CD4-positive, alpha-beta T cell (primary cell): ENCODE results near the gene THRB. TPM values are rescaled to one million over a fixed set of nuclear protein-coding genes. Genes with fewer than 3 reads are reported as not detected.

Experiments used
- ATAC-seq: fragments of 200-7000 bp; cut with Tn5 transposase; one replicate; pipeline ENCODE4 v1.10.0; 2022; ENCODE audit warnings: mild to moderate bottlenecking; ENCODE audit not compliant: poor library complexity
- CTCF ChIA-PET: fragments of 350-600 bp; sonication (Branson Sonifier 250); formaldehyde crosslinking; loops from one replicate; lab custom pipeline; 2021; ENCODE audit warnings: antibody characterized with exemption, inconsistent platforms; lab: Charles Lee
- POLR2A ChIA-PET: fragments of 350-600 bp; sonication (Branson Sonifier 250); formaldehyde crosslinking; loops from one replicate; lab custom pipeline; 2021; ENCODE audit warnings: antibody characterized with exemption, inconsistent platforms; lab: Charles Lee
- DNase-seq, 14 experiments: peaks; one replicate each; pipeline ENCODE4 v3.0.0-alpha.2; 2013 to 2020; ENCODE audit warnings: mixed read lengths in 2 of 14
- H3K27ac ChIP-seq, 2 donors: one replicate each; pipeline versions ENCODE4 v1.5.1 to v1.7.0; 2013; ENCODE audit warnings: low read length in 2 of 2, low read depth in 1 of 2, mild to moderate bottlenecking in 1 of 2
- H3K27me3 ChIP-seq, 2 experiments: 1 replicate in 1 of 2; 2 replicates in 1 of 2; pipeline versions ENCODE4 v1.6.1 to v1.7.0; 2013; ENCODE audit warnings: low read length in 2 of 2, control low read depth in 1 of 2, mild to moderate bottlenecking in 1 of 2, moderate library complexity in 1 of 2; ENCODE audit not compliant: insufficient read depth in 2 of 2, control insufficient read depth in 1 of 2
- H3K36me3 ChIP-seq: one replicate; pipeline ENCODE4 v1.6.1; 2013; ENCODE audit warnings: low read length, control low read depth; ENCODE audit not compliant: insufficient read depth
- H3K4me1 ChIP-seq: one replicate; pipeline ENCODE4 v1.6.1; 2013; ENCODE audit warnings: low read length, control low read depth; ENCODE audit not compliant: insufficient read depth
- H3K4me3 ChIP-seq: one replicate; pipeline ENCODE4 v1.5.1; 2013; ENCODE audit warnings: mild to moderate bottlenecking, low read length, moderate library complexity
- H3K9me3 ChIP-seq, 2 experiments: 1 replicate in 1 of 2; 2 replicates in 1 of 2; pipeline versions ENCODE4 v1.6.1 to v1.7.0; 2013; ENCODE audit warnings: low read length in 2 of 2, mild to moderate bottlenecking in 2 of 2, control low read depth in 1 of 2, moderate library complexity in 1 of 2; ENCODE audit not compliant: control insufficient read depth in 1 of 2, insufficient read depth in 1 of 2
- H3K27ac Mint-ChIP-seq: one replicate; pipeline ENCODE4 v1.8.0; 2020; ENCODE audit warnings: mixed read lengths
- H3K27me3 Mint-ChIP-seq: one replicate; pipeline ENCODE4 v1.8.0; 2021; ENCODE audit warnings: mixed read lengths
- H3K36me3 Mint-ChIP-seq: one replicate; pipeline ENCODE4 v1.8.0; 2021; ENCODE audit warnings: low read depth, mixed read lengths
- H3K4me1 Mint-ChIP-seq: one replicate; pipeline ENCODE4 v1.8.0; 2021; ENCODE audit warnings: low read depth, mixed read lengths
- H3K4me3 Mint-ChIP-seq: one replicate; pipeline ENCODE4 v1.8.0; 2020; ENCODE audit warnings: mild to moderate bottlenecking, mixed read lengths
- H3K9me3 Mint-ChIP-seq: one replicate; pipeline ENCODE4 v1.8.0; 2020; ENCODE audit warnings: mixed read lengths
- intact Hi-C, 2 experiments: fragments of 100-400 bp; cut with DNase I in 1 of 2; cut with micrococcal nuclease in 1 of 2; formaldehyde crosslinking; loops; one replicate each; pipeline versions ENCODE4 v1.15.1 to v1.9.0; 2023 to 2025; cut with DNase I, micrococcal nuclease
- total RNA-seq, 174 experiments: library from RNA in 2 of 174; stranded (reverse) in 2 of 174; gene quantifications; one replicate each; pipeline ENCODE4 v1.2.3 and lab custom pipeline; 2021 to 2026
- TF ChIP-seq, protein P1 (sequence below): fragments of 200-600 bp; IDR thresholded peaks from one replicate; pipeline ENCODE4 v1.8.0; 2022; ENCODE audit warnings: antibody characterized with exemption, mild to moderate bottlenecking

Gene THRB
- total RNA-seq, 2 experiments from 2014 or later, result not detected

DNA sequence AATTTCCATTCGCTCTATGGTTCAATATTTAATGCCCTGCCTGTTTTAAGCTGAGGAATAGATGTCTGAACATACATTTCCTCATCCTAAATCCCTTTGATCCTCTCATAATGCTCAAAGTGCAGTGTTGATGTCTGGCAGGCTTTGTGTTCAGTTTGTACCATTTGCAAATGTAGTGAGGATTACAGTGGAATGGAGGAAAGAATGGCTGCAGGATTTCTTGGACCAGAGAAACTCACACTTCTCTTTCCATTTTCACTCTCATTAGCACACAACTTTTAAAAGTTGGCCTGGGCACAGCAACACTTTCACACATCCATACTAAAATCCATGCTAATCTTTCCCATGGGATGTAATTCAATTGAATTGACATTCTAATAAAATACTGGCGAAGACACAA is 28.6 kb upstream of the THRB start:
- H3K4me1 ChIP-seq, result no peaks in the 10 kb centered on the region
- Mint-ChIP-seq H3K27ac (no peak overlapping the region), H3K9me3 (no peaks in the 10 kb centered on the region), H3K4me1 (no peaks in the 10 kb centered on the region), H3K4me3 (no peak overlapping the region), H3K27me3 (peaks cover 54% of the 10 kb centered on the region), H3K36me3 (no peaks in the 10 kb centered on the region)
- H3K27me3 ChIP-seq, result peaks cover 34 to 40% of the 10 kb centered on the region in 2 experiments
- ATAC-seq (no peak), DNase-seq (no peak)
- H3K36me3 ChIP-seq, result no peaks in the 10 kb centered on the region
- no peak overlapping the region for H3K27ac ChIP-seq
- TF ChIP-seq, protein P1, sequence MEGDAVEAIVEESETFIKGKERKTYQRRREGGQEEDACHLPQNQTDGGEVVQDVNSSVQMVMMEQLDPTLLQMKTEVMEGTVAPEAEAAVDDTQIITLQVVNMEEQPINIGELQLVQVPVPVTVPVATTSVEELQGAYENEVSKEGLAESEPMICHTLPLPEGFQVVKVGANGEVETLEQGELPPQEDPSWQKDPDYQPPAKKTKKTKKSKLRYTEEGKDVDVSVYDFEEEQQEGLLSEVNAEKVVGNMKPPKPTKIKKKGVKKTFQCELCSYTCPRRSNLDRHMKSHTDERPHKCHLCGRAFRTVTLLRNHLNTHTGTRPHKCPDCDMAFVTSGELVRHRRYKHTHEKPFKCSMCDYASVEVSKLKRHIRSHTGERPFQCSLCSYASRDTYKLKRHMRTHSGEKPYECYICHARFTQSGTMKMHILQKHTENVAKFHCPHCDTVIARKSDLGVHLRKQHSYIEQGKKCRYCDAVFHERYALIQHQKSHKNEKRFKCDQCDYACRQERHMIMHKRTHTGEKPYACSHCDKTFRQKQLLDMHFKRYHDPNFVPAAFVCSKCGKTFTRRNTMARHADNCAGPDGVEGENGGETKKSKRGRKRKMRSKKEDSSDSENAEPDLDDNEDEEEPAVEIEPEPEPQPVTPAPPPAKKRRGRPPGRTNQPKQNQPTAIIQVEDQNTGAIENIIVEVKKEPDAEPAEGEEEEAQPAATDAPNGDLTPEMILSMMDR, result no peak
- POLR2A ChIA-PET, result no interaction called here
- CTCF ChIA-PET, result no interaction called here
- no peak overlapping the region for H3K4me3 ChIP-seq
- intact Hi-C loops, result no loop called here
- H3K9me3 ChIP-seq, result peaks cover 0 to 14% of the 10 kb centered on the region in 2 experiments

DNA sequence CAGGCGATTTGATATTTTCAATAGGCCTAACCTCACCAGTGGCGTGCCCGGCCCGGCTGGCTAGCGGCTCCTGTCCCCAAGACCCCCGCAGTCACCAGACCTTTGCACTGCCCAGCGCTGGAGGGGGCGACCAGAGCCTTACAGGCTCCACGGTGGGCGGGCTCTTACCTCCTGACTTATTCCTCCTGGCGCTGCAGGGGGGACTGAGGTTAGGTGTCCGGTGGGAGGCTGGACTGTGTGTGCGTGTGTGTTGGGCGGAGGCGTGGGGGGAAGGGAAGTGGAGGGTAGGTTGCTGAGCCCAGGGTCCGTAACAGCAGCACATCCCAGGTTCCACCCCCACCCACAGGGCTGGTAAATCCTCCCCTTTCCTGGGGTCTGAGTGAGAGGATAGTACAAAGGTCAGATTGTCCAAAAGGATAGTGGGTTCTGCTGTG is 27.5 kb upstream of the THRB start:
- TF ChIP-seq, protein P1, result no peak
- DNase-seq (no peak), ATAC-seq (no peak)
- peaks cover 56% of the 10 kb centered on the region for H3K27me3 Mint-ChIP-seq
- H3K9me3 Mint-ChIP-seq, result no peaks in the 10 kb centered on the region
- H3K36me3 Mint-ChIP-seq, result no peaks in the 10 kb centered on the region
- Histone ChIP-seq H3K27ac (no peak overlapping the region), H3K9me3 (peaks cover 0 to 14% of the 10 kb centered on the region in 2 experiments), H3K27me3 (peaks cover 34 to 40% of the 10 kb centered on the region in 2 experiments), H3K4me3 (no peak overlapping the region), H3K36me3 (no peaks in the 10 kb centered on the region), H3K4me1 (no peaks in the 10 kb centered on the region)
- CTCF ChIA-PET, result no interaction called here
- H3K27ac Mint-ChIP-seq, result no peak overlapping the region
- H3K4me1 Mint-ChIP-seq, result no peaks in the 10 kb centered on the region
- intact Hi-C loops, result no loop called here
- POLR2A ChIA-PET, result no interaction called here
- no peak overlapping the region for H3K4me3 Mint-ChIP-seq

GRCh38 chr3:24521420-24522145 is 26.9 kb upstream of the THRB start:
- H3K36me3 ChIP-seq, result no peaks in the 10 kb centered on the region
- peaks cover 56% of the 10 kb centered on the region for H3K27me3 Mint-ChIP-seq
- H3K27ac ChIP-seq, result no peak overlapping the region
- H3K27me3 ChIP-seq, result peaks cover 34 to 40% of the 10 kb centered on the region in 2 experiments
- H3K4me3 Mint-ChIP-seq, result no peak overlapping the region
- no peak for ATAC-seq
- TF ChIP-seq, protein P1, result no peak
- H3K9me3 ChIP-seq, result peaks cover 0 to 14% of the 10 kb centered on the region in 2 experiments
- ChIA-PET POLR2A (no interaction called here), CTCF (no interaction called here)
- H3K4me1 Mint-ChIP-seq, result no peaks in the 10 kb centered on the region
- H3K36me3 Mint-ChIP-seq, result no peaks in the 10 kb centered on the region
- no peak overlapping the region for H3K27ac Mint-ChIP-seq
- no peaks in the 10 kb centered on the region for H3K9me3 Mint-ChIP-seq
- H3K4me3 ChIP-seq, result no peak overlapping the region
- no peaks in the 10 kb centered on the region for H3K4me1 ChIP-seq
- intact Hi-C loops, result no loop called here
- peak in 2 of 14 experiments; percentile 6 to 9 for DNase-seq
